SK-N-SH (cell line): ENCODE data around the gene GPX5. TPM values are rescaled to one million over a fixed set of nuclear protein-coding genes. Genes with fewer than 3 reads are reported as not detected.

Experiments used
- CTCF ChIA-PET: fragments of 300-600, 350-600 bp; formaldehyde crosslinking; extraction: SDS; loops from one replicate; lab custom pipeline; 2021; lab: Yijun Ruan, JAX
- POLR2A ChIA-PET: fragments of 350-600 bp; sonication (Branson Sonifier 250); formaldehyde crosslinking; extraction: SDS; loops from one replicate; lab custom pipeline; 2020; ENCODE audit warnings: antibody characterized with exemption, inconsistent platforms; lab: Yijun Ruan, JAX
- DNase-seq: peaks from one replicate; pipeline ENCODE4 v3.0.0; 2012
- H2AFZ ChIP-seq: fragments of 200-600 bp; sonication (generic); 2 replicates; pipeline ENCODE4 v1.8.1; 2016; ENCODE audit warnings: antibody characterized with exemption, mild to moderate bottlenecking, low read depth
- H3F3A ChIP-seq: fragments of 200-600 bp; sonication (generic); replicated peaks from 2 replicates; pipeline ENCODE3; 2016; ENCODE audit warnings: antibody characterized with exemption, mild to moderate bottlenecking; ENCODE audit not compliant: insufficient read depth
- H3K27ac ChIP-seq, 2 experiments: fragments of 200-500 bp in 1 of 2; fragments of 200-600 bp in 1 of 2; sonication (Bioruptor generic) in 1 of 2; sonication (generic), shearing (Covaris generic) in 1 of 2; 2 replicates each; pipeline versions ENCODE4 v1.5.1 to v1.6.1; 2014 to 2016; ENCODE audit warnings: low read depth in 2 of 2, inconsistent platforms in 1 of 2, low read length in 1 of 2, mild to moderate bottlenecking in 1 of 2, mixed read lengths in 1 of 2
- H3K27me3 ChIP-seq: fragments of 200-600 bp; sonication (generic), shearing (Covaris generic); 2 replicates; pipeline ENCODE4 v1.6.1; 2016; ENCODE audit warnings: mixed run types; ENCODE audit not compliant: insufficient read depth
- H3K36me3 ChIP-seq, 2 experiments: fragments of 200-500 bp in 1 of 2; fragments of 200-600 bp in 1 of 2; sonication (Bioruptor generic) in 1 of 2; sonication (generic) in 1 of 2; replicated peaks in 1 of 2; 2 replicates each; pipeline versions ENCODE3 to v1.5.1; 2014 to 2016; ENCODE audit warnings: low read length in 1 of 2, mild to moderate bottlenecking in 1 of 2; ENCODE audit not compliant: insufficient read depth in 2 of 2, control insufficient read depth in 1 of 2
- H3K4me1 ChIP-seq, 2 experiments: fragments of 200-500 bp in 1 of 2; fragments of 200-600 bp in 1 of 2; sonication (Bioruptor generic) in 1 of 2; sonication (generic), shearing (Covaris generic) in 1 of 2; 2 replicates each; pipeline versions ENCODE4 v1.5.1 to v1.6.1; 2014 to 2016; ENCODE audit warnings: low read depth in 1 of 2, low read length in 1 of 2, mixed run types in 1 of 2; ENCODE audit not compliant: insufficient read depth in 2 of 2, control insufficient read depth in 1 of 2
- H3K4me2 ChIP-seq: fragments of 200-600 bp; sonication (generic), shearing (Covaris generic); 2 replicates; pipeline ENCODE4 v1.6.1; 2017; ENCODE audit warnings: mixed run types
- H3K4me3 ChIP-seq, 2 experiments: fragments of 200-500 bp in 1 of 2; fragments of 200-600 bp in 1 of 2; sonication (Bioruptor generic) in 1 of 2; sonication (generic), shearing (Covaris generic) in 1 of 2; 2 replicates each; pipeline versions ENCODE4 v1.5.1 to v1.8.1; 2014 to 2016; ENCODE audit warnings: low read depth in 2 of 2, inconsistent platforms in 1 of 2, low read length in 1 of 2, mild to moderate bottlenecking in 1 of 2, mixed read lengths in 1 of 2, moderate library complexity in 1 of 2
- H3K79me2 ChIP-seq: fragments of 200-600 bp; sonication (generic); 2 replicates; pipeline ENCODE4 v1.8.1; 2017; ENCODE audit warnings: mild to moderate bottlenecking; ENCODE audit not compliant: insufficient read depth
- H3K9ac ChIP-seq: fragments of 200-600 bp; sonication (generic); 2 replicates; pipeline ENCODE4 v1.6.1; 2017; ENCODE audit warnings: mixed run types
- H3K9me2 ChIP-seq: fragments of 200-600 bp; sonication (generic); 2 replicates; pipeline ENCODE4 v1.6.1; 2017; ENCODE audit warnings: mixed run types
- H3K9me3 ChIP-seq: fragments of 200-600 bp; sonication (generic); 2 replicates; pipeline ENCODE4 v1.6.1; 2017; ENCODE audit warnings: mixed run types, mild to moderate bottlenecking, moderate library complexity
- H4K20me1 ChIP-seq: fragments of 200-600 bp; sonication (generic); 2 replicates; pipeline ENCODE4 v1.6.1; 2017; ENCODE audit warnings: mild to moderate bottlenecking, mixed run types; ENCODE audit not compliant: insufficient read depth
- ELF1 ChIP-seq: IDR thresholded peaks from 2 replicates; pipeline ENCODE4 v1.4.0; 2012
- EP300 ChIP-seq, 2 experiments: IDR thresholded peaks; 2 replicates each; pipeline versions ENCODE4 v1.4.0 to v1.6.1; 2012; ENCODE audit warnings: borderline replicate concordance in 1 of 2, low read depth in 1 of 2, low read length in 1 of 2
- FOXM1 ChIP-seq: IDR thresholded peaks from 2 replicates; pipeline ENCODE4 v1.4.0; 2012; ENCODE audit warnings: low read depth, mild to moderate bottlenecking
- GATA2 ChIP-seq: sonication (generic); formaldehyde crosslinking; IDR thresholded peaks from 2 replicates; pipeline ENCODE4 v1.5.0; 2020; ENCODE audit warnings: mild to moderate bottlenecking, missing genetic modification reagents
- JUND ChIP-seq: IDR thresholded peaks from 2 replicates; pipeline ENCODE4 v1.4.0; 2012
- MXI1 ChIP-seq: IDR thresholded peaks from 2 replicates; pipeline ENCODE4 v1.6.1; 2012; ENCODE audit warnings: mild to moderate bottlenecking, low read depth, low read length, improper control_type of control experiment
- NRF1 ChIP-seq: IDR thresholded peaks from 2 replicates; pipeline ENCODE4 v1.6.1; 2012; ENCODE audit warnings: low read depth, mild to moderate bottlenecking, low read length
- POLR2AphosphoS5 ChIP-seq: IDR thresholded peaks from 2 replicates; pipeline ENCODE4 v1.6.1; 2012; ENCODE audit warnings: low read depth, low read length
- SIN3A ChIP-seq: IDR thresholded peaks from 2 replicates; pipeline ENCODE4 v1.6.1; 2012; ENCODE audit warnings: low read depth, mild to moderate bottlenecking, low read length, moderate library complexity, borderline replicate concordance
- TAF1 ChIP-seq: IDR thresholded peaks from 2 replicates; pipeline ENCODE4 v1.6.1; 2012; ENCODE audit warnings: low read depth, mild to moderate bottlenecking, low read length, moderate library complexity, borderline replicate concordance
- TEAD4 ChIP-seq: IDR thresholded peaks from 2 replicates; pipeline ENCODE4 v1.4.0; 2012; ENCODE audit warnings: mild to moderate bottlenecking, borderline replicate concordance; ENCODE audit not compliant: insufficient read depth
- WGBS: methylation state at CpG from one replicate; pipeline ENCODE4 v1.1.6; 2017; ENCODE audit warnings: low lambda C conversion rate; 5-methylcytosine and 5-hydroxymethylcytosine counted together
- polyA plus RNA-seq, 3 experiments: library from polyadenylated mRNA; depleted of rRNA; stranded (reverse); fragments of >200 nt; gene quantifications; 2 replicates each; pipeline ENCODE4 v1.2.3, GENCODE V29; 2012
- TF ChIP-seq, protein P1 (sequence below): IDR thresholded peaks from 2 replicates; pipeline ENCODE4 v1.4.0; 2012; ENCODE audit warnings: low read depth
- TF ChIP-seq, protein P2 (sequence below): IDR thresholded peaks from 2 replicates; pipeline ENCODE4; 2012
- TF ChIP-seq, protein P3 (sequence below): fragments of 150-350 bp; IDR thresholded peaks from 2 replicates; pipeline ENCODE4 v1.6.1; 2016; ENCODE audit warnings: mild to moderate bottlenecking, low read depth, low read length

GPX5 gene, protein sequence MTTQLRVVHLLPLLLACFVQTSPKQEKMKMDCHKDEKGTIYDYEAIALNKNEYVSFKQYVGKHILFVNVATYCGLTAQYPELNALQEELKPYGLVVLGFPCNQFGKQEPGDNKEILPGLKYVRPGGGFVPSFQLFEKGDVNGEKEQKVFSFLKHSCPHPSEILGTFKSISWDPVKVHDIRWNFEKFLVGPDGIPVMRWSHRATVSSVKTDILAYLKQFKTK
- not detected in 2 replicates for polyA plus RNA-seq (2012; rRNA removed)
- not detected in 2 replicates for polyA plus RNA-seq (2012; cell fraction: cytosol; rRNA removed)
- polyA plus RNA-seq (2012; cell fraction: nucleus; rRNA removed): not detected in 2 replicates

DNA sequence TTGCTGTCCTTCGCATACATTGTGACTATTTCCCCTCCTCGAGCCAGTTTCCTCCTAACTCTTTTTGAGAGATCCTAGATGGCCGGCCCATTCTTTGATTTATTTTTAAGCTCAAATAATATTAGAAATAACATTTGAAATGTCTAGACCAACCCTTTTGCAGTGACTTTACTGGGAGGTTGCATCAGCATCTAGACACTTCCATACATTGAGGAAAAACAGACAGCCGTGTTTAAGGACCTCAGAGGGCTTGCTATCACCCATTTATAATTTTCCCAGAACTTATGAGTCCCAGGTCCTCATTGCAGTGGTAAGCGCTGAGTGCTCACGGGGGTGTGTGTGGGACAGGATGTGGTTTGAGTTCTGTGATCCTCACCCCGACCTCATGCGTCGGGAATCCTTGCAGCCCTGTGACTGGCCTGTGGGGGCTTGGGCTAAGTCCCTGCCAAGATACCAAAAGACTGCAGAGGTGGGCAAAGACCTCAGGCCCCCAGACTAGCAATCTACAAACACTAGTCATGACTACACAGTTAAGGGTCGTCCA is at the start of gene GPX5:
Gene GPX5 (plus strand): TSS at position 386 of the 544 bp plus-strand sequence. CDS start 133 bp downstream, at position 519.
- Histone ChIP-seq H3K9me3 (no peaks in the 10 kb centered on the region), H3K4me3 (no peak within 1 kb of the TSS), H4K20me1 (no peaks in the 10 kb centered on the region), H3K27ac (no peak within 1 kb of the TSS), H3K36me3 (no peaks in the 10 kb centered on the region), H3K79me2 (no peaks in the 10 kb centered on the region), H3F3A (no peaks in the 10 kb centered on the region), H3K9ac (no peak within 1 kb of the TSS), H3K27me3 (peaks cover 11% of the 10 kb centered on the region; the same call in 1 of the 2 replicates), H3K4me2 (no peak within 1 kb of the TSS), H3K9me2 (no peaks in the 10 kb centered on the region), H3K4me1 (no peaks in the 10 kb centered on the region), H2AFZ (no peak within 1 kb of the TSS)
- WGBS: 18% methylated on average over 8 of the region's 10 CpGs
- no peak for DNase-seq
- CTCF ChIA-PET: interaction anchor here (0.8 to 1.1 kb wide), 2 partner anchors 10 to 17 kb away, joined by 3 to 4 read pairs; partner anchors contain the start of gene GPX6
- TF ChIP-seq, protein P1, sequence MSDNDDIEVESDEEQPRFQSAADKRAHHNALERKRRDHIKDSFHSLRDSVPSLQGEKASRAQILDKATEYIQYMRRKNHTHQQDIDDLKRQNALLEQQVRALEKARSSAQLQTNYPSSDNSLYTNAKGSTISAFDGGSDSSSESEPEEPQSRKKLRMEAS: no peak
- TF ChIP-seq TEAD4: no peak
- TF ChIP-seq POLR2AphosphoS5: no peak
- TF ChIP-seq NRF1: no peak
- TF ChIP-seq, protein P2, sequence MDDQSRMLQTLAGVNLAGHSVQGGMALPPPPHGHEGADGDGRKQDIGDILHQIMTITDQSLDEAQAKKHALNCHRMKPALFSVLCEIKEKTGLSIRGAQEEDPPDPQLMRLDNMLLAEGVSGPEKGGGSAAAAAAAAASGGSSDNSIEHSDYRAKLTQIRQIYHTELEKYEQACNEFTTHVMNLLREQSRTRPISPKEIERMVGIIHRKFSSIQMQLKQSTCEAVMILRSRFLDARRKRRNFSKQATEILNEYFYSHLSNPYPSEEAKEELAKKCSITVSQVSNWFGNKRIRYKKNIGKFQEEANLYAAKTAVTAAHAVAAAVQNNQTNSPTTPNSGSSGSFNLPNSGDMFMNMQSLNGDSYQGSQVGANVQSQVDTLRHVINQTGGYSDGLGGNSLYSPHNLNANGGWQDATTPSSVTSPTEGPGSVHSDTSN: no peak
- no peak for TF ChIP-seq TAF1
- TF ChIP-seq ELF1: no peak
- no peak for TF ChIP-seq EP300 (IDR thresholded peaks at IDR 0.05; ENCODE audit: borderline replicate concordance in 1 of 2, low read depth in 1 of 2, low read length in 1 of 2)
- TF ChIP-seq MXI1: no peak
- no peak for TF ChIP-seq SIN3A
- TF ChIP-seq, protein P3, sequence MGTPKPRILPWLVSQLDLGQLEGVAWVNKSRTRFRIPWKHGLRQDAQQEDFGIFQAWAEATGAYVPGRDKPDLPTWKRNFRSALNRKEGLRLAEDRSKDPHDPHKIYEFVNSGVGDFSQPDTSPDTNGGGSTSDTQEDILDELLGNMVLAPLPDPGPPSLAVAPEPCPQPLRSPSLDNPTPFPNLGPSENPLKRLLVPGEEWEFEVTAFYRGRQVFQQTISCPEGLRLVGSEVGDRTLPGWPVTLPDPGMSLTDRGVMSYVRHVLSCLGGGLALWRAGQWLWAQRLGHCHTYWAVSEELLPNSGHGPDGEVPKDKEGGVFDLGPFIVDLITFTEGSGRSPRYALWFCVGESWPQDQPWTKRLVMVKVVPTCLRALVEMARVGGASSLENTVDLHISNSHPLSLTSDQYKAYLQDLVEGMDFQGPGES: no peak
- no peak for TF ChIP-seq GATA2 (CRISPR knock-in tag)
- no peak for TF ChIP-seq JUND
- POLR2A ChIA-PET: no interaction called here

DNA sequence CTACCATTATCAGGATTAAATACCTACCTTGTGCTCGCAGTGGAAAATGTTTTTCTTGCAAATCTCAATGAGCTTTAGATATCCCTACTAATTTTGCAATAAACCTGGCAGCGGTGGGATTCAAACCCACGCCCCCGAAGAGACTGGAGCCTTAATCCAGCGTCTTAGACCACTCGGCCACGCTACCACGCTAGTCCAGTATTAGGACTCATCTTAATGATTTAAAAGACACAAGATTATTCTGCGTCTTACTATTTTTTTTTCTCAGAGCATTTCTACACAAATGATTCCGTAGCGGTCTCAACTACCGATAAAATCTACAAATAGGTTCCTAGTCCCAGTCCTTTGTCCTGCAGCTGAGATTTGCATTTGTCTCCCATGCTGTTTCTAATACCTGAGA is 47.2 kb upstream of the GPX5 start:
- CTCF ChIA-PET: interaction anchor here (1.4 kb wide), 2 partner anchors 20 to 205 kb away, joined by 3 to 5 read pairs; no protein-coding TSS in a partner anchor
- Histone ChIP-seq H3K4me2 (peak overlapping the region; percentile 55; the same call in 1 of the 2 replicates), H3K4me3 (peak overlapping the region; percentile 35 to 36), H3K4me1 (peaks cover 4 to 8% of the 10 kb centered on the region in 2 experiments; a peak in 1 of 4 replicates)
- TF ChIP-seq FOXM1: no peak
- no peak for TF ChIP-seq POLR2AphosphoS5
- TF ChIP-seq, all 33 proteins: peak for 0
- peak overlapping the region; percentile 41; the same call in 1 of the 2 replicates for H2AFZ ChIP-seq
- no peaks in the 10 kb centered on the region for H3K9me3 ChIP-seq
- no peak for DNase-seq
- peaks cover 53% of the 10 kb centered on the region for H3K27me3 ChIP-seq
- POLR2A ChIA-PET: no interaction called here
- H3K9ac ChIP-seq: no peak overlapping the region
- 5% methylated on average over 12 of the region's 12 CpGs for WGBS
- no peak overlapping the region for H3K27ac ChIP-seq
- H3K9me2 ChIP-seq: no peaks in the 10 kb centered on the region
- no peaks in the 10 kb centered on the region for H3K36me3 ChIP-seq
- no peaks in the 10 kb centered on the region for H3K79me2 ChIP-seq
- H3F3A ChIP-seq: no peaks in the 10 kb centered on the region
- no peaks in the 10 kb centered on the region for H4K20me1 ChIP-seq
